Right lobe of liver (tissue), 4 donors: ENCODE measurements around the gene STK17A.
"Not testable (repeated sequence)": the region's sequence is repeated elsewhere in the genome, so short reads cannot be mapped to it uniquely, and the experiment has no call there.

Experiments
- POLR2A ChIP-seq: fragments of 450-650 bp; IDR thresholded peaks from one replicate; pipeline ENCODE4 v1.6.1; 2017; ENCODE audit warnings: antibody characterized with exemption, mild to moderate bottlenecking
- TF ChIP-seq, protein P1 (sequence below), 4 donors: fragments of 200-600 bp in 3 of 4; fragments of 450-650 bp in 1 of 4; IDR thresholded peaks; one replicate each; pipeline versions ENCODE4 v1.5.1 to v1.8.0; 2016 to 2022; ENCODE audit warnings: antibody characterized with exemption in 4 of 4, mild to moderate bottlenecking in 2 of 4
- donor health status: DM: no; HTN: no; CAD: no.
- donor health status: DM: no; HTN: no; CAD: no.
- donor health status: DM: no; HTN: yes; CAD: no.

DNA sequence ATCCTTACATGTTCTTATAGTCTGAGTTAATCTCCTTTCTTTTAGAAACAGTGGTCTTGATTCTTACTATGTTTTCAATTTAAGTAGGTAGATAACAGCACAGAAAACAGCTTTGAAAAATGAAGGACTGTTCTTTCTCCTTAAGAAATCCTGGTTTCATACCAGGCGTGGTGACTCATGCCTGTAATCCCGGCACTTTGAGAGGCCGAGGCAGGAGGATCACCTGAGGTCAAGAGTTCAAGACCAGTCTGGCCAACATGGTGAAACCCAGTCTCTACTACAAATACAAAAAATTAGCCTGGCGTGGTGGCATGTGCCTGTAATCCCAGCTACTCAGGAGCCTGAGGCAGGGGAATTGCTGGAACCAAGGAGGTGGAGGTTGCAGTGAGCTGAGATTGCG, 13.5 kb downstream of the STK17A start:
- TF ChIP-seq, protein P1, sequence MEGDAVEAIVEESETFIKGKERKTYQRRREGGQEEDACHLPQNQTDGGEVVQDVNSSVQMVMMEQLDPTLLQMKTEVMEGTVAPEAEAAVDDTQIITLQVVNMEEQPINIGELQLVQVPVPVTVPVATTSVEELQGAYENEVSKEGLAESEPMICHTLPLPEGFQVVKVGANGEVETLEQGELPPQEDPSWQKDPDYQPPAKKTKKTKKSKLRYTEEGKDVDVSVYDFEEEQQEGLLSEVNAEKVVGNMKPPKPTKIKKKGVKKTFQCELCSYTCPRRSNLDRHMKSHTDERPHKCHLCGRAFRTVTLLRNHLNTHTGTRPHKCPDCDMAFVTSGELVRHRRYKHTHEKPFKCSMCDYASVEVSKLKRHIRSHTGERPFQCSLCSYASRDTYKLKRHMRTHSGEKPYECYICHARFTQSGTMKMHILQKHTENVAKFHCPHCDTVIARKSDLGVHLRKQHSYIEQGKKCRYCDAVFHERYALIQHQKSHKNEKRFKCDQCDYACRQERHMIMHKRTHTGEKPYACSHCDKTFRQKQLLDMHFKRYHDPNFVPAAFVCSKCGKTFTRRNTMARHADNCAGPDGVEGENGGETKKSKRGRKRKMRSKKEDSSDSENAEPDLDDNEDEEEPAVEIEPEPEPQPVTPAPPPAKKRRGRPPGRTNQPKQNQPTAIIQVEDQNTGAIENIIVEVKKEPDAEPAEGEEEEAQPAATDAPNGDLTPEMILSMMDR (IDR thresholded peaks at IDR 0.05) = not testable (repeated sequence)
- not testable (repeated sequence) for TF ChIP-seq POLR2A
